ENCODE results near the gene KHDC1. TPM values are rescaled to one million over a fixed set of nuclear protein-coding genes. Genes with fewer than 3 reads are reported as not detected.
"Not testable (repeated sequence)": the region's sequence is repeated elsewhere in the genome, so short reads cannot be mapped to it uniquely, and the experiment has no call there.

The KHDC1 gene
- total RNA-seq, 1 experiment from 2014 or later, result 1.9 TPM

DNA sequence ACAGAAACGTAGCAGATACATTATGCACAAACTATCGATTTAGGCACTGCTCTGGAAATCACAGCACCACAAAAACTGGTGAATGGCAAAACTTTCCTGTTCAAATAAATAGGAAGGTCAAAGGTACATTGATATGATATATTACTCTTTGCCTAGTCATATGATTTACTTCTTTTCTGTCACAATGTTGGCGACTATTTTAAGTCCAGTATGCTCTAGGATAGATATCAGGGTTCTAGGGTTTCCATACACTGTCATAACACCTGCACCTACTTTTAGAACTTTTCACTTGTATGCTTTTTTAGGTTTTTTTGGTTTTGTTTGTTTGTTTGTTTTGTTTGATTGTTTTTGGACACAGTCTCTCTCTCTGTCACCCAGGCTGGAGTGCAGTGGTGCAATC lies 62.7 kb downstream of the KHDC1 start:
- no peak for DNase-seq (ENCODE audit: low spot score)
- in situ Hi-C loops (cut with HindIII; ENCODE audit: low sequenced_read_pairs), result no loop called here

DNA sequence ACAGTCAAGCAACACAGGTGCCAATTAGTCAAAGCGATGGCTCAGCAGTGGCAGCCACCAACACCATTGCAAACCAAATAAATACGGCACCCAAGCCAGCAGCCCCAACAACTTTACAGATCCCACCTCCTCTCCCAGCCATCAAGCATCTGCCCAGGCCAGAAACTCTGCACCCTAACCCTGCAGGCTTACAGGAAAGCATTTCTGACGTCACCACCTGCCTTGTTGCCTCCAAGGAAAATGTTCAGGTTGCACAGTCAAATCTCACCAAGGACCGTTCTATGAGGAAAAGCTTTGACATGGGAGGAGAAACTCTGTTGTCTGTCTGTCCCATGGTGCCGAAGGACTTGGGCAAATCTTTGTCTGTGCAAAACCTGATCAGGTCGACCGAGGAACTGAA lies 68.3 kb downstream of the KHDC1 start:
- in situ Hi-C loops (cut with HindIII; ENCODE audit: low sequenced_read_pairs), result no loop called here
- DNase-seq (ENCODE audit: low spot score), result no peak

DNA sequence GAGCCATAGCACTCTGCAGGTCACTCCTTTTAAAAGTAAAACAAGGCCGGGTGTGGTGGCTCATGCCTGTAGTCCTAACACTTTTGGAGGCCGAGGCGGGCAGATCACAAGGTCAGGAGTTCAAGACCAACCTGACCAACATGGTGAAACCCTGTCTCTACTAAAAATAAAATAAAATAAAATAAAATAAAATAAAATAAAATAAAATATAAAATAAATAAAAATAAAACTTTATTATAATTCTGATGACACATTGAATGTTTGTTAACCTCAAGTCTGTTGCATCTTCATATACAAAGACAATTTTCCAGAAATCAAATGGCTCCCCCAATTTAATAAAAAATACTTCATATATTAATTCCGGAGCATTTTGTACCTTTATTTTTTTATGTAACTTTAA lies 69.7 kb downstream of the KHDC1 start:
- in situ Hi-C loops (cut with HindIII; ENCODE audit: low sequenced_read_pairs); DNase-seq (ENCODE audit: low spot score): not testable (repeated sequence)

Other genes starting within 250 kb of the KHDC1 start
- 4.2 TPM in 1 of 2 replicates, not detected in the other for gene KHDC1L, start 37.7 kb downstream of the KHDC1 start, total RNA-seq (2014; rRNA removed; shearing (Covaris generic))
- not detected in 2 replicates for gene DPPA5, start 91.1 kb upstream of the KHDC1 start, total RNA-seq (2014; rRNA removed; shearing (Covaris generic))
- gene KHDC3L, start 99.5 kb upstream of the KHDC1 start, total RNA-seq (2014; rRNA removed; shearing (Covaris generic)), result not detected in 2 replicates
- not detected in 2 replicates for gene OOEP, start 106.7 kb upstream of the KHDC1 start, total RNA-seq (2014; rRNA removed; shearing (Covaris generic))
- not detected in 2 replicates for gene DDX43, start 131.6 kb upstream of the KHDC1 start, total RNA-seq (2014; rRNA removed; shearing (Covaris generic))
- not detected in 2 replicates for gene CGAS, start 189.1 kb upstream of the KHDC1 start, total RNA-seq (2014; rRNA removed; shearing (Covaris generic))
- 19.0 and 31.0 TPM in 2 replicates for gene MTO1, start 198.5 kb upstream of the KHDC1 start, total RNA-seq (2014; rRNA removed; shearing (Covaris generic))